GM12874 (cell line): Measurements from ENCODE around the gene SIPA1L3.

Experiments used
- TF ChIP-seq, protein P1 (sequence below): IDR thresholded peaks from 2 replicates; pipeline ENCODE4 v1.5.1; 2011; ENCODE audit warnings: low read depth, mild to moderate bottlenecking, control low read depth, low read length, moderate library complexity; ENCODE audit not compliant: insufficient read depth

The SIPA1L3 gene

DNA sequence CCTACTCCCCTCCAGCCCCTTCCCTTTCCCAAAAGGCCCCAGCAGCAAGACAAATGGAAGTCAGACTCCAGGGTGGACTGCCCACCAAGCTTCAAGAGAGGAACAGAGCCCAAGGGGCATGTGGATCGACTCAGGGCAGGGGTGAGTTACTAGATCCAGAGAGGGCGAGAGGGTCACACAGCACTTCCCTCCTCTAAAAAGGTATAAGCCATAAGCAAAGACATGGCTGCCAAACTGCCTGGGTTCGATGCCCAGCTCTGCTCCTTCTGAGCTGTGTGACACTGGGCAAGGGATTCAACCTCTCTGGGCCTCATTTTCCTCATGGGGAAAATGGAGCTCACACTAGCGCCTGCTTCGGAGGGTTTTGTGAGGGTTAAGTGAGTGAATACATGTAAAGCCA is 345.4 kb downstream of the SIPA1L3 start:
- TF ChIP-seq, protein P1, sequence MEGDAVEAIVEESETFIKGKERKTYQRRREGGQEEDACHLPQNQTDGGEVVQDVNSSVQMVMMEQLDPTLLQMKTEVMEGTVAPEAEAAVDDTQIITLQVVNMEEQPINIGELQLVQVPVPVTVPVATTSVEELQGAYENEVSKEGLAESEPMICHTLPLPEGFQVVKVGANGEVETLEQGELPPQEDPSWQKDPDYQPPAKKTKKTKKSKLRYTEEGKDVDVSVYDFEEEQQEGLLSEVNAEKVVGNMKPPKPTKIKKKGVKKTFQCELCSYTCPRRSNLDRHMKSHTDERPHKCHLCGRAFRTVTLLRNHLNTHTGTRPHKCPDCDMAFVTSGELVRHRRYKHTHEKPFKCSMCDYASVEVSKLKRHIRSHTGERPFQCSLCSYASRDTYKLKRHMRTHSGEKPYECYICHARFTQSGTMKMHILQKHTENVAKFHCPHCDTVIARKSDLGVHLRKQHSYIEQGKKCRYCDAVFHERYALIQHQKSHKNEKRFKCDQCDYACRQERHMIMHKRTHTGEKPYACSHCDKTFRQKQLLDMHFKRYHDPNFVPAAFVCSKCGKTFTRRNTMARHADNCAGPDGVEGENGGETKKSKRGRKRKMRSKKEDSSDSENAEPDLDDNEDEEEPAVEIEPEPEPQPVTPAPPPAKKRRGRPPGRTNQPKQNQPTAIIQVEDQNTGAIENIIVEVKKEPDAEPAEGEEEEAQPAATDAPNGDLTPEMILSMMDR: no peak

DNA sequence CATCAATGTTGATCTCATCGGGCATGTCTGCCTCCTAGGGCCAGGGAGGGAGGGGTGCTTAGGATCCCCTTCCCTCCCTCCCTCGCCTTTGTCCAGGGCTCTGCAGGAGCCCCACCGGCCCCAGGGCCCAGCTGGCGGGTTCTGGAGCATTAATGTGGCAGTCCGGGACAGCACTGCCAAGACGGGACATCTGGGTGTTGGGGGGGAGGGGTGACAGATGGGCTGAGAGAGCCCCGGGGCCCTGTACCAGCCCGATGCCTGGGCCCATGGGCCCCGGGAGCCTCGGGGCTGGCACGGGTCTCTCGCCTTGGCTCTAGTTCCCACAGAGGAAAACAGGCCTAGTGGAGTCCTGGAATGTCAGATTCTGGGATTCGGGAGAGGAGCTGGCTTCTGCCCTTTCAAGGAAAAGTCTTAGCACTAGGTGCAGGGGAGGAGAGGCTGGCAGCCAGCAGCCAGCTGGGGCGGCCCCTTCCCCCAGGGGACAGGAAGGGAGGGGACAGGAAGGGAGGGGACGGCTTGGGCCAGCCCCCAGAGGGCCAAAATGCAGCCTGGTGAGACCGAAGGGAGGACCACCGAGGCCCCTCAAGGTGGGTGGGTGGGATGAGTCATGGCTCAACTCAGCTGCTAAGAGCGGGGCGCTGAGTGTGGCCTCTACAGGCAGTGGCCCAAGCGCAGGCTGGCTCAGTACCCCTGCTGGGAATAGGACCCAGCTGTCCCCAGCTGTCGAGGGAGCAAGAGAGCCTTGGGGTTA is 346.1 kb downstream of the SIPA1L3 start:
- TF ChIP-seq, protein P1: no peak

DNA sequence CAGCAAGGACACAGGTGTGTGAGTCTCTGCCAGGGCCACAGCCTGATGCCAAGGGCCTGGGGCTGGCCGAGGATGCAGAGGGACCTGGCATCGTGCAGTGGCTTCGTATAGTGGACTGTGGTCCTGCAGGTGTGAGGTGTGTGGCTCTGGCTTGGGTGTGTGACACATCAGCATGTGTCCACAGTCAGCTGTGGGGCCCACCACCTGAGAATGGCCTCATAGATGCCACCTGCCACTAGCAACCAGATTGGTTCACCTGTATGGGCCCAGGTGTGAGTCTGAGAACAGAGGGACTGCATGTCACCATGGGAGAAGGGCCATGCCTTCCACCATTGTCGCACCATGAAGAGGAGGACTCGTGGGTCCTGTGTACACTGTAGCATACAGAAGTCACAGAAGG is 346.8 kb downstream of the SIPA1L3 start:
- TF ChIP-seq, protein P1: no peak

DNA sequence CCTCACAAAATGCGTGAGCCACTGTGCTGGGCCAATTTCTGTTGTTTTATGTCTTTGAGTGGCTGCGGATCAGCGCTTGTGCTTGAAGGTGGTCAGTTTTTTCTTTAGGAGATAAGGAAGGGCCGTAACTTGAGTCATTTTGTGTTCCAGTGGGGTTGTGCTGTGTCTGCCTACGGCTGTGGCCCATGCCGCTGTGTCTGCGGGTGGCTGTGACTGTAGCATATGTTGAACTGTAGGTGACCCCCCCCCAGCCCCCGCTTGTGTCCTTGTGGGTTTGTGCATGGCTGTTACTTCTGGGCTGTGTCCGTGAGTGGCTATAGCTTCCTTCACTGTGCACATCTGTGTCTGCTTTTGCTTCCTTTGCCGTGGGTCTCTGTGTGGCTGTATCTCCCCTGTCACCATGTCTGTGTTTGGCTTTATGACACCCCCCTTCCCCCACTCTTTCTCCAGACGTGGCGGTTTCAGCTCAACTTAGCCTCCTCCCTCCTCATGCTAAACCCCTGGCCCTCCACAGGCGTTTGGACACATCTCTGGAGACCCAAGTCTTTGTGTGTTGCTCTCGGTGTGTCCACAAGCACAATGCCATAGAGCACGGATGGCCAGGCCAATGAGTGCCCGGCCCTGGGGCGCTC is 348.5 kb downstream of the SIPA1L3 start:
- TF ChIP-seq, protein P1: no peak
